Parathyroid adenoma (tissue), 2 donors: ENCODE results near the gene CECR2.

Experiments used
- H2AFZ ChIP-seq: fragments of 300-600 bp; sonication (generic); one replicate; pipeline ENCODE4 v1.7.0; 2017; ENCODE audit warnings: antibody characterized with exemption, mild to moderate bottlenecking
- H3K27ac ChIP-seq: fragments of 300-600 bp; sonication (generic); one replicate; pipeline ENCODE4 v1.7.0; 2017
- H3K27me3 ChIP-seq: fragments of 300-600 bp; sonication (generic); one replicate; pipeline ENCODE4 v1.7.0; 2017; ENCODE audit warnings: low read length; ENCODE audit not compliant: control insufficient read depth, insufficient read depth
- H3K36me3 ChIP-seq: fragments of 300-600 bp; sonication (generic); one replicate; pipeline ENCODE4 v1.7.0; 2017; ENCODE audit warnings: low read length; ENCODE audit not compliant: control insufficient read depth, insufficient read depth
- H3K4me1 ChIP-seq: fragments of 300-600 bp; sonication (generic); one replicate; pipeline ENCODE4 v1.7.0; 2017; ENCODE audit warnings: control low read depth
- H3K4me2 ChIP-seq: fragments of 300-600 bp; sonication (generic); one replicate; pipeline ENCODE4 v1.7.0; 2017; ENCODE audit warnings: low read length
- H3K4me3 ChIP-seq: fragments of 300-600 bp; sonication (generic); one replicate; pipeline ENCODE4 v1.7.0; 2017; ENCODE audit warnings: low read depth, low read length
- H3K79me2 ChIP-seq: fragments of 300-600 bp; sonication (generic); one replicate; pipeline ENCODE4 v1.7.0; 2017; ENCODE audit warnings: control low read depth
- H3K9ac ChIP-seq: fragments of 300-600 bp; sonication (generic); one replicate; pipeline ENCODE4 v1.7.0; 2017; ENCODE audit warnings: mild to moderate bottlenecking
- H3K9me3 ChIP-seq: fragments of 300-600 bp; sonication (generic); one replicate; pipeline ENCODE4 v1.7.0; 2017; ENCODE audit warnings: low read length; ENCODE audit not compliant: control insufficient read depth
- CTCF ChIP-seq: fragments of 300-600 bp; sonication (generic); IDR thresholded peaks from one replicate; pipeline ENCODE4 v1.7.0; 2017; ENCODE audit warnings: antibody characterized with exemption, mild to moderate bottlenecking
- donor health status: primary hyperparathyroidism.

The CECR2 gene

GRCh38 chr22:17370026-17370765 is 936 bp downstream of the CECR2 start:
- Histone ChIP-seq H3K4me1 (no peaks in the 10 kb centered on the region), H3K9me3 (no peaks in the 10 kb centered on the region), H3K27me3 (no peaks in the 10 kb centered on the region), H3K79me2 (no peaks in the 10 kb centered on the region), H2AFZ (peak overlapping the region; percentile 34), H3K4me2 (peak overlapping the region; percentile 50), H3K27ac (no peak overlapping the region), H3K9ac (no peak overlapping the region), H3K4me3 (peak overlapping the region; percentile 6), H3K36me3 (no peaks in the 10 kb centered on the region)
- TF ChIP-seq CTCF = no peak

- Histone ChIP-seq H3K4me3 (peak overlapping the region; percentile 6), H3K36me3 (no peaks in the 10 kb centered on the region), H3K27ac (no peak overlapping the region), H3K9ac (no peak overlapping the region), H2AFZ (peak overlapping the region; percentile 34), H3K4me1 (no peaks in the 10 kb centered on the region), H3K4me2 (peak overlapping the region; percentile 50), H3K79me2 (no peaks in the 10 kb centered on the region), H3K27me3 (no peaks in the 10 kb centered on the region), H3K9me3 (no peaks in the 10 kb centered on the region)
- TF ChIP-seq CTCF = no peak
Observed at GRCh38 chr22:17370766-17371432, 1.6 kb downstream of the CECR2 start.

- TF ChIP-seq CTCF = no peak
- Histone ChIP-seq H3K79me2 (no peaks in the 10 kb centered on the region), H3K9ac (no peak overlapping the region), H3K27ac (no peak overlapping the region), H3K36me3 (no peaks in the 10 kb centered on the region), H3K4me1 (no peaks in the 10 kb centered on the region), H3K4me2 (no peak overlapping the region), H3K27me3 (no peaks in the 10 kb centered on the region), H3K9me3 (no peaks in the 10 kb centered on the region), H3K4me3 (no peak overlapping the region), H2AFZ (no peak overlapping the region)
Observed at GRCh38 chr22:17371448-17371847, 2.2 kb downstream of the CECR2 start.

GRCh38 chr22:17373855-17374254 is 4.6 kb downstream of the CECR2 start:
- Histone ChIP-seq H3K9me3 (no peaks in the 10 kb centered on the region), H3K4me2 (no peak overlapping the region), H3K27ac (no peak overlapping the region), H3K79me2 (no peaks in the 10 kb centered on the region), H3K4me1 (no peaks in the 10 kb centered on the region), H3K4me3 (no peak overlapping the region), H3K9ac (no peak overlapping the region), H3K27me3 (no peaks in the 10 kb centered on the region), H2AFZ (no peak overlapping the region), H3K36me3 (no peaks in the 10 kb centered on the region)
- no peak for TF ChIP-seq CTCF
